Measurements from ENCODE around the gene RUNDC1. TPM values are rescaled to one million over a fixed set of nuclear protein-coding genes. Genes with fewer than 3 reads are reported as not detected.

Gene RUNDC1
- total RNA-seq (5.3 TPM), polyA plus RNA-seq (ENCODE audit: insufficient read depth in 1 of 8, insufficient read length in 8 of 8, low replicate concordance in 1 of 8) (1 to 10 TPM; 7.3 to 8.3 (median 7.6) TPM)
- long read RNA-seq, donor 1 = 0 reads
- long read RNA-seq, donor 2, partial matches to known transcripts = 0 of 1 reads
- long read RNA-seq, donor 2, other reads (novel, unspliced or antisense) = 0 of 1 reads
- long read RNA-seq, donor 3, partial matches to known transcripts = 0 of 4 reads
- long read RNA-seq, donor 3, other reads (novel, unspliced or antisense) = 0 of 4 reads
- long read RNA-seq, donor 4, partial matches to known transcripts = 0 of 3 reads
- long read RNA-seq, donor 4, other reads (novel, unspliced or antisense) = 0 of 3 reads
- long read RNA-seq, donor 5, partial matches to known transcripts = 0 of 5 reads
- long read RNA-seq, donor 5, other reads (novel, unspliced or antisense) = 0 of 5 reads
- long read RNA-seq, donor 6, partial matches to known transcripts = 0 of 2 reads
- long read RNA-seq, donor 6, other reads (novel, unspliced or antisense) = 0 of 2 reads
- long read RNA-seq, donor 7, partial matches to known transcripts = 0 of 3 reads
- long read RNA-seq, donor 7, other reads (novel, unspliced or antisense) = 0 of 3 reads
- long read RNA-seq, donor 8, partial matches to known transcripts = 0 of 4 reads
- long read RNA-seq, donor 8, other reads (novel, unspliced or antisense) = 0 of 4 reads
- long read RNA-seq, donor 9, partial matches to known transcripts = 0 of 2 reads
- long read RNA-seq, donor 9, other reads (novel, unspliced or antisense) = 0 of 2 reads
- long read RNA-seq, donor 10, partial matches to known transcripts = 0 of 1 reads
- long read RNA-seq, donor 10, other reads (novel, unspliced or antisense) = 0 of 1 reads
- long read RNA-seq, donor 11, partial matches to known transcripts = 0 of 4 reads
- long read RNA-seq, donor 11, other reads (novel, unspliced or antisense) = 0 of 4 reads

- Histone ChIP-seq H3K27me3 (ENCODE audit: control insufficient read depth, insufficient read depth, low read length) (no peaks in the 10 kb centered on the region), H3K9me3 (replicated peaks; ENCODE audit: control insufficient read depth, low read depth, low read length) (no peaks in the 10 kb centered on the region), H3K36me3 (ENCODE audit: control insufficient read depth, insufficient read depth, low read length) (peaks cover 2% of the 10 kb centered on the region), H3K27ac (ENCODE audit: low read length) (peak within 1 kb of the TSS; percentile 84), H3K4me1 (ENCODE audit: control insufficient read depth, insufficient read depth, low read length) (peaks cover 16% of the 10 kb centered on the region), H3K4me3 (ENCODE audit: low read length) (peak within 1 kb of the TSS; percentile 77)
- under 1% methylated on average over 39 of the region's 39 CpGs for WGBS (ENCODE audit: insufficient coverage)
- DNase-seq = peak; percentile 92
Observed at GRCh38 chr17:42980274-42980765, at the start of gene RUNDC1. TSS of gene RUNDC1 (plus strand) at chr17:42980565. CDS start at chr17:42980577, 12 bp downstream.

GRCh38 chr17:42937712-42938596 lies 42.4 kb upstream of the RUNDC1 start:
- Histone ChIP-seq H3K4me1 (ENCODE audit: control insufficient read depth, insufficient read depth, low read length) (no peaks in the 10 kb centered on the region), H3K36me3 (ENCODE audit: control insufficient read depth, insufficient read depth, low read length) (no peaks in the 10 kb centered on the region), H3K4me3 (ENCODE audit: low read length) (no peak overlapping the region), H3K9me3 (replicated peaks; ENCODE audit: control insufficient read depth, low read depth, low read length) (no peaks in the 10 kb centered on the region), H3K27me3 (ENCODE audit: control insufficient read depth, insufficient read depth, low read length) (no peaks in the 10 kb centered on the region), H3K27ac (ENCODE audit: low read length) (no peak overlapping the region)
- 41% methylated on average over 5 of the region's 9 CpGs for WGBS (ENCODE audit: insufficient coverage)
- DNase-seq = peak; percentile 69

DNA sequence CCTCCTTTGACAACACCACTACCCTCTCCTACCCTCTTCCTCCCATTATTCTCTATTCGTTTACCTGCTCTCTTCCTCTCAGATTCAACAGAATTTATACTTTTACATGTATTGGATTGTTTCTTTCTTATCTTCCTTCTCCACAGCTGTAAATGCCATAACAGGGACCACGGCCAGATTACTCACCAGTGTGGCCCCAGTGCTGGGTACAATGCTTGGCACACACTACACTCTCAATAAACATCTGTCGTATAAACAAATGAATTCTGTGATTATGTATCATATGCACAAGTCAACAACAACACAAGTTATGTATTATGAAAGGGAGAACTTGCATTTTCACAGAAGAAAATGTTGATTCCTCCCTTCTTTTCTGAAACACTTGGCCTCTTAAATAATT lies 36.2 kb upstream of the RUNDC1 start:
- no peak for DNase-seq
- Histone ChIP-seq H3K36me3 (ENCODE audit: control insufficient read depth, insufficient read depth, low read length) (peaks cover 7% of the 10 kb centered on the region), H3K4me3 (ENCODE audit: low read length) (no peak overlapping the region), H3K4me1 (ENCODE audit: control insufficient read depth, insufficient read depth, low read length) (no peaks in the 10 kb centered on the region), H3K27ac (ENCODE audit: low read length) (no peak overlapping the region), H3K27me3 (ENCODE audit: control insufficient read depth, insufficient read depth, low read length) (no peaks in the 10 kb centered on the region), H3K9me3 (replicated peaks; ENCODE audit: control insufficient read depth, low read depth, low read length) (no peaks in the 10 kb centered on the region)
- WGBS (ENCODE audit: insufficient coverage) = no CpG with 5 or more reads among the region's 3 CpGs

- H3K4me1 ChIP-seq (ENCODE audit: control insufficient read depth, insufficient read depth, low read length) = no peaks in the 10 kb centered on the region
- no peak overlapping the region for H3K27ac ChIP-seq (ENCODE audit: low read length)
- no CpG with 5 or more reads among the region's 1 CpG for WGBS (ENCODE audit: insufficient coverage)
- DNase-seq = no peak
- H3K4me3 ChIP-seq (ENCODE audit: low read length) = no peak overlapping the region
- no peaks in the 10 kb centered on the region for H3K27me3 ChIP-seq (ENCODE audit: control insufficient read depth, insufficient read depth, low read length)
- H3K36me3 ChIP-seq (ENCODE audit: control insufficient read depth, insufficient read depth, low read length) = peaks cover 26% of the 10 kb centered on the region
- no peaks in the 10 kb centered on the region for H3K9me3 ChIP-seq (replicated peaks; ENCODE audit: control insufficient read depth, low read depth, low read length)
Observed at GRCh38 chr17:42946812-42947211, 33.6 kb upstream of the RUNDC1 start.

- no peak for DNase-seq
- no peaks in the 10 kb centered on the region for H3K27me3 ChIP-seq (ENCODE audit: control insufficient read depth, insufficient read depth, low read length)
- H3K4me1 ChIP-seq (ENCODE audit: control insufficient read depth, insufficient read depth, low read length) = no peaks in the 10 kb centered on the region
- H3K36me3 ChIP-seq (ENCODE audit: control insufficient read depth, insufficient read depth, low read length) = peaks cover 57% of the 10 kb centered on the region
- 93% methylated on average over 4 of the region's 13 CpGs for WGBS (ENCODE audit: insufficient coverage)
- no peak overlapping the region for H3K4me3 ChIP-seq (ENCODE audit: low read length)
- no peaks in the 10 kb centered on the region for H3K9me3 ChIP-seq (replicated peaks; ENCODE audit: control insufficient read depth, low read depth, low read length)
- H3K27ac ChIP-seq (ENCODE audit: low read length) = no peak overlapping the region
Observed at GRCh38 chr17:42950044-42950783, 30.2 kb upstream of the RUNDC1 start.

GRCh38 chr17:42953669-42954068 lies 26.7 kb upstream of the RUNDC1 start:
- Histone ChIP-seq H3K9me3 (replicated peaks; ENCODE audit: control insufficient read depth, low read depth, low read length) (no peaks in the 10 kb centered on the region), H3K27ac (ENCODE audit: low read length) (no peak overlapping the region), H3K36me3 (ENCODE audit: control insufficient read depth, insufficient read depth, low read length) (peaks cover 75% of the 10 kb centered on the region), H3K4me1 (ENCODE audit: control insufficient read depth, insufficient read depth, low read length) (no peaks in the 10 kb centered on the region), H3K4me3 (ENCODE audit: low read length) (no peak overlapping the region), H3K27me3 (ENCODE audit: control insufficient read depth, insufficient read depth, low read length) (no peaks in the 10 kb centered on the region)
- no peak for DNase-seq
- WGBS (ENCODE audit: insufficient coverage) = no CpG with 5 or more reads among the region's 1 CpG

GRCh38 chr17:42964161-42964932 lies 16.0 kb upstream of the RUNDC1 start, which contains the start of gene AARSD1:
TSS of gene AARSD1 (minus strand) at chr17:42964454. CDS start at chr17:42964440, 14 bp downstream.
- H3K27ac ChIP-seq (ENCODE audit: low read length) = peak within 1 kb of the TSS; percentile 89
- H3K27me3 ChIP-seq (ENCODE audit: control insufficient read depth, insufficient read depth, low read length) = no peaks in the 10 kb centered on the region
- 0% methylated on average over 27 of the region's 43 CpGs for WGBS (ENCODE audit: insufficient coverage)
- peaks cover 25% of the 10 kb centered on the region for H3K36me3 ChIP-seq (ENCODE audit: control insufficient read depth, insufficient read depth, low read length)
- H3K9me3 ChIP-seq (replicated peaks; ENCODE audit: control insufficient read depth, low read depth, low read length) = no peaks in the 10 kb centered on the region
- H3K4me1 ChIP-seq (ENCODE audit: control insufficient read depth, insufficient read depth, low read length) = peaks cover 4% of the 10 kb centered on the region
- peak within 1 kb of the TSS; percentile 77 for H3K4me3 ChIP-seq (ENCODE audit: low read length)
- peak; percentile 97 for DNase-seq

- H3K4me3 ChIP-seq (ENCODE audit: low read length) = no peak overlapping the region
- H3K27ac ChIP-seq (ENCODE audit: low read length) = no peak overlapping the region
- H3K4me1 ChIP-seq (ENCODE audit: control insufficient read depth, insufficient read depth, low read length) = peaks cover 4% of the 10 kb centered on the region
- H3K36me3 ChIP-seq (ENCODE audit: control insufficient read depth, insufficient read depth, low read length) = peaks cover under 1% of the 10 kb centered on the region
- WGBS (ENCODE audit: insufficient coverage) = no CpG with 5 or more reads among the region's 1 CpG
- H3K27me3 ChIP-seq (ENCODE audit: control insufficient read depth, insufficient read depth, low read length) = no peaks in the 10 kb centered on the region
- no peak for DNase-seq
- no peaks in the 10 kb centered on the region for H3K9me3 ChIP-seq (replicated peaks; ENCODE audit: control insufficient read depth, low read depth, low read length)
Observed at GRCh38 chr17:42967925-42968324, 12.4 kb upstream of the RUNDC1 start.

Data from muscle of leg (tissue), 16 donors.